Parathyroid adenoma (tissue), 2 donors: ENCODE measurements around the gene SLC25A43.

Experiments
- H2AFZ ChIP-seq: fragments of 300-600 bp; sonication (generic); one replicate; pipeline ENCODE4 v1.7.0; 2017; ENCODE audit warnings: antibody characterized with exemption, mild to moderate bottlenecking
- H3K27ac ChIP-seq: fragments of 300-600 bp; sonication (generic); one replicate; pipeline ENCODE4 v1.7.0; 2017
- H3K27me3 ChIP-seq: fragments of 300-600 bp; sonication (generic); one replicate; pipeline ENCODE4 v1.7.0; 2017; ENCODE audit warnings: low read length; ENCODE audit not compliant: control insufficient read depth, insufficient read depth
- H3K36me3 ChIP-seq: fragments of 300-600 bp; sonication (generic); one replicate; pipeline ENCODE4 v1.7.0; 2017; ENCODE audit warnings: low read length; ENCODE audit not compliant: control insufficient read depth, insufficient read depth
- H3K4me1 ChIP-seq: fragments of 300-600 bp; sonication (generic); one replicate; pipeline ENCODE4 v1.7.0; 2017; ENCODE audit warnings: control low read depth
- H3K4me2 ChIP-seq: fragments of 300-600 bp; sonication (generic); one replicate; pipeline ENCODE4 v1.7.0; 2017; ENCODE audit warnings: low read length
- H3K4me3 ChIP-seq: fragments of 300-600 bp; sonication (generic); one replicate; pipeline ENCODE4 v1.7.0; 2017; ENCODE audit warnings: low read depth, low read length
- H3K79me2 ChIP-seq: fragments of 300-600 bp; sonication (generic); one replicate; pipeline ENCODE4 v1.7.0; 2017; ENCODE audit warnings: control low read depth
- H3K9ac ChIP-seq: fragments of 300-600 bp; sonication (generic); one replicate; pipeline ENCODE4 v1.7.0; 2017; ENCODE audit warnings: mild to moderate bottlenecking
- H3K9me3 ChIP-seq: fragments of 300-600 bp; sonication (generic); one replicate; pipeline ENCODE4 v1.7.0; 2017; ENCODE audit warnings: low read length; ENCODE audit not compliant: control insufficient read depth
- CTCF ChIP-seq: fragments of 300-600 bp; sonication (generic); IDR thresholded peaks from one replicate; pipeline ENCODE4 v1.7.0; 2017; ENCODE audit warnings: antibody characterized with exemption, mild to moderate bottlenecking
- donor health status: primary hyperparathyroidism.

The SLC25A43 gene

GRCh38 chrX:119502727-119503483, 103.8 kb downstream of the SLC25A43 start:
- no peaks in the 10 kb centered on the region for H3K79me2 ChIP-seq
- no peak overlapping the region for H3K4me3 ChIP-seq
- peaks cover 3% of the 10 kb centered on the region for H3K4me1 ChIP-seq
- H3K27ac ChIP-seq: no peak overlapping the region
- H3K9ac ChIP-seq: no peak overlapping the region
- H2AFZ ChIP-seq: peak overlapping the region; percentile 53
- TF ChIP-seq CTCF: no peak
- no peaks in the 10 kb centered on the region for H3K36me3 ChIP-seq
- H3K27me3 ChIP-seq: no peaks in the 10 kb centered on the region
- H3K4me2 ChIP-seq: no peak overlapping the region
- no peaks in the 10 kb centered on the region for H3K9me3 ChIP-seq

GRCh38 chrX:119503484-119503861, 104.3 kb downstream of the SLC25A43 start:
- no peaks in the 10 kb centered on the region for H3K9me3 ChIP-seq
- H3K9ac ChIP-seq: no peak overlapping the region
- peaks cover 3% of the 10 kb centered on the region for H3K4me1 ChIP-seq
- no peak overlapping the region for H3K27ac ChIP-seq
- no peaks in the 10 kb centered on the region for H3K27me3 ChIP-seq
- peak overlapping the region; percentile 53 for H2AFZ ChIP-seq
- H3K4me2 ChIP-seq: no peak overlapping the region
- H3K79me2 ChIP-seq: no peaks in the 10 kb centered on the region
- no peak overlapping the region for H3K4me3 ChIP-seq
- no peak for TF ChIP-seq CTCF
- no peaks in the 10 kb centered on the region for H3K36me3 ChIP-seq
